ENCODE measurements around the gene C7orf25. TPM values are rescaled to one million over a fixed set of nuclear protein-coding genes. Genes with fewer than 3 reads are reported as not detected.

Gene C7orf25
- total and polyA plus RNA-seq, 12 donors = 2.6 to 10.4 (median 7.1) TPM

GRCh38 chr7:42934291-42934690, 22.4 kb upstream of the C7orf25 start:
- H3K4me1 ChIP-seq (replicated peaks in 1 of 2) = peaks cover 20 to 33% of the 10 kb centered on the region in 2 donors
- intact Hi-C loops (cut with DNase I) = no loop called here
- no peak overlapping the region for H3K4me3 ChIP-seq
- TF ChIP-seq CTCF (IDR thresholded peaks at IDR 0.05) = no peak
- TF ChIP-seq POLR2A (IDR thresholded peaks at IDR 0.05) = no peak
- H3K27ac ChIP-seq = no peak overlapping the region
- H3K27me3 ChIP-seq = no peaks in the 10 kb centered on the region
- H3K36me3 ChIP-seq (replicated peaks in 1 of 2) = peaks cover 0 to 31% of the 10 kb centered on the region in 2 donors
- WGBS, 4 donors = 73 to 86% (median 76%) methylated on average over 3 of the region's 3 CpGs
- H3K9me3 ChIP-seq (replicated peaks in 1 of 3) = no peaks in the 10 kb centered on the region
- no peak for DNase-seq

GRCh38 chr7:42932811-42933591, 21.1 kb upstream of the C7orf25 start:
- 1 to 3% (median 2%) methylated on average over 16 to 17 of the region's 17 CpGs for WGBS, 4 donors
- H3K9me3 ChIP-seq (replicated peaks in 1 of 3) = no peaks in the 10 kb centered on the region
- H3K4me1 ChIP-seq (replicated peaks in 1 of 2) = peaks cover 20 to 46% of the 10 kb centered on the region in 2 donors
- peak overlapping the region; percentile 34 to 75 (median 53) for H3K4me3 ChIP-seq
- H3K36me3 ChIP-seq (replicated peaks in 1 of 2) = peaks cover 0 to 18% of the 10 kb centered on the region in 2 donors
- peak in 5 of 7 donors; percentile 26 to 65 (median 33) for DNase-seq
- H3K27me3 ChIP-seq = no peaks in the 10 kb centered on the region
- peak overlapping the region in 4 of 5 donors; percentile 52 to 87 (median 70) for H3K27ac ChIP-seq
- intact Hi-C loops (cut with DNase I) = no loop called here
- TF ChIP-seq CTCF (IDR thresholded peaks at IDR 0.05) (no peak), POLR2A (IDR thresholded peaks at IDR 0.05) (no peak)

GRCh38 chr7:42931834-42932651, 20.2 kb upstream of the C7orf25 start, which contains the start of the genes MRPL32 and PSMA2:
MRPL32 (plus strand) TSS chr7:42932376; CDS start chr7:42932387, 11 bp downstream.
PSMA2 (minus strand) TSS chr7:42932174; CDS start chr7:42932158, 16 bp downstream.
- intact Hi-C loops (cut with DNase I) = no loop called here
- no peaks in the 10 kb centered on the region for H3K27me3 ChIP-seq
- no peaks in the 10 kb centered on the region for H3K9me3 ChIP-seq (replicated peaks in 1 of 3)
- peak within 1 kb of the TSS; percentile 34 to 87 (median 80) for H3K4me3 ChIP-seq
- 0% methylated on average over 33 to 56 of the region's 56 CpGs for WGBS, 4 donors
- H3K4me1 ChIP-seq (replicated peaks in 1 of 2) = peaks cover 20 to 47% of the 10 kb centered on the region in 2 donors
- DNase-seq = peak; percentile 94 to 99 (median 97)
- H3K36me3 ChIP-seq (replicated peaks in 1 of 2) = peaks cover 0 to 17% of the 10 kb centered on the region in 2 donors
- TF ChIP-seq POLR2A (IDR thresholded peaks at IDR 0.05) (peak; percentile 21 to 80), CTCF (IDR thresholded peaks at IDR 0.05) (no peak)
- H3K27ac ChIP-seq = peak within 1 kb of the TSS; percentile 55 to 87 (median 85)

GRCh38 chr7:42931447-42931833, 19.6 kb upstream of the C7orf25 start:
- no peak for DNase-seq
- H3K9me3 ChIP-seq (replicated peaks in 1 of 3) = no peaks in the 10 kb centered on the region
- peak overlapping the region; percentile 27 to 87 (median 80) for H3K4me3 ChIP-seq
- H3K27me3 ChIP-seq = no peaks in the 10 kb centered on the region
- H3K36me3 ChIP-seq (replicated peaks in 1 of 2) = peaks cover 0 to 23% of the 10 kb centered on the region in 2 donors
- no peak for TF ChIP-seq CTCF (IDR thresholded peaks at IDR 0.05)
- TF ChIP-seq POLR2A (IDR thresholded peaks at IDR 0.05) = no peak
- H3K4me1 ChIP-seq (replicated peaks in 1 of 2) = peaks cover 20 to 47% of the 10 kb centered on the region in 2 donors
- intact Hi-C loops (cut with DNase I) = no loop called here
- WGBS, 4 donors = 0 to 1% (median 0%) methylated on average over 11 to 12 of the region's 12 CpGs
- H3K27ac ChIP-seq = peak overlapping the region; percentile 55 to 87 (median 85)
